ENCODE data around the gene GALNT11.
"Not testable (repeated sequence)": the region's sequence is repeated elsewhere in the genome, so short reads cannot be mapped to it uniquely, and the experiment has no call there.

GALNT11 gene

GRCh38 chr7:152027491-152028365 lies 2.3 kb downstream of the GALNT11 start:
- DNase-seq (ENCODE audit: low read depth in 1 of 2, low spot score in 1 of 2), result not testable (repeated sequence)

- DNase-seq (ENCODE audit: low read depth in 1 of 2, low spot score in 1 of 2), result not testable (repeated sequence)
Measured at GRCh38 chr7:152030059-152030458, 4.6 kb downstream of the GALNT11 start.

GRCh38 chr7:152030639-152031038 lies 5.2 kb downstream of the GALNT11 start:
- DNase-seq (ENCODE audit: low read depth in 1 of 2, low spot score in 1 of 2), result not testable (repeated sequence)

- DNase-seq (ENCODE audit: low read depth in 1 of 2, low spot score in 1 of 2), result no peak
Measured at GRCh38 chr7:152035817-152036216, 10.3 kb downstream of the GALNT11 start.

GRCh38 chr7:152038410-152038809 lies 12.9 kb downstream of the GALNT11 start:
- DNase-seq (ENCODE audit: low read depth in 1 of 2, low spot score in 1 of 2), result not testable (repeated sequence)

GRCh38 chr7:152043086-152043485 lies 17.6 kb downstream of the GALNT11 start:
- DNase-seq (ENCODE audit: low read depth in 1 of 2, low spot score in 1 of 2), result not testable (repeated sequence)

GRCh38 chr7:152044909-152045308 lies 19.4 kb downstream of the GALNT11 start:
- DNase-seq (ENCODE audit: low read depth in 1 of 2, low spot score in 1 of 2), result not testable (repeated sequence)

- no peak for DNase-seq (ENCODE audit: low read depth in 1 of 2, low spot score in 1 of 2)
Measured at GRCh38 chr7:152046531-152046930, 21.1 kb downstream of the GALNT11 start.

GRCh38 chr7:152048051-152048450 lies 22.6 kb downstream of the GALNT11 start:
- DNase-seq (ENCODE audit: low read depth in 1 of 2, low spot score in 1 of 2), result no peak

GRCh38 chr7:152050547-152050971 lies 25.1 kb downstream of the GALNT11 start:
- DNase-seq (ENCODE audit: low read depth in 1 of 2, low spot score in 1 of 2), result no peak

GRCh38 chr7:152051968-152052367 lies 26.5 kb downstream of the GALNT11 start:
- no peak for DNase-seq (ENCODE audit: low read depth in 1 of 2, low spot score in 1 of 2)

- DNase-seq (ENCODE audit: low read depth in 1 of 2, low spot score in 1 of 2), result no peak
Measured at GRCh38 chr7:152052771-152053170, 27.3 kb downstream of the GALNT11 start.

- no peak for DNase-seq (ENCODE audit: low read depth in 1 of 2, low spot score in 1 of 2)
Measured at GRCh38 chr7:152054367-152055230, 29.1 kb downstream of the GALNT11 start.

GRCh38 chr7:152056621-152057274 lies 31.3 kb downstream of the GALNT11 start:
- no peak for DNase-seq (ENCODE audit: low read depth in 1 of 2, low spot score in 1 of 2)

GRCh38 chr7:152059311-152059710 lies 33.8 kb downstream of the GALNT11 start:
- no peak for DNase-seq (ENCODE audit: low read depth in 1 of 2, low spot score in 1 of 2)

- not testable (repeated sequence) for DNase-seq (ENCODE audit: low read depth in 1 of 2, low spot score in 1 of 2)
Measured at GRCh38 chr7:152061086-152061485, 35.6 kb downstream of the GALNT11 start.

- DNase-seq (ENCODE audit: low read depth in 1 of 2, low spot score in 1 of 2), result not testable (repeated sequence)
Measured at GRCh38 chr7:152063192-152063591, 37.7 kb downstream of the GALNT11 start.

- DNase-seq (ENCODE audit: low read depth in 1 of 2, low spot score in 1 of 2), result not testable (repeated sequence)
Measured at GRCh38 chr7:152063821-152064220, 38.3 kb downstream of the GALNT11 start.

- DNase-seq (ENCODE audit: low read depth in 1 of 2, low spot score in 1 of 2), result not testable (repeated sequence)
Measured at GRCh38 chr7:152065800-152066344, 40.4 kb downstream of the GALNT11 start.

GRCh38 chr7:152072421-152072820 lies 46.9 kb downstream of the GALNT11 start:
- no peak for DNase-seq (ENCODE audit: low read depth in 1 of 2, low spot score in 1 of 2)

- no peak for DNase-seq (ENCODE audit: low read depth in 1 of 2, low spot score in 1 of 2)
Measured at GRCh38 chr7:152073352-152073751, 47.9 kb downstream of the GALNT11 start.

Measured in activated CD4-positive, alpha-beta T cell treated with anti-CD3 and anti-CD28 coated beads, Interleukin-2, amount 50 U/mL, for 24 hours (primary cell).